H1 (cell line): ENCODE data around the gene CDH11. TPM values are rescaled to one million over a fixed set of nuclear protein-coding genes. Genes with fewer than 3 reads are reported as not detected.

Source experiments
- CTCF ChIA-PET: fragments of 300-600 bp; sonication (Branson Sonifier 250); formaldehyde crosslinking; loops from one replicate; lab custom pipeline; 2021; ENCODE audit not compliant: partially characterized antibody; lab: Charles Lee
- POLR2A ChIA-PET: fragments of 300-600 bp; sonication (Branson Sonifier 250); formaldehyde crosslinking; loops from one replicate; lab custom pipeline; 2021; ENCODE audit warnings: inconsistent platforms; ENCODE audit not compliant: partially characterized antibody; lab: Charles Lee
- DNase-seq, 2 experiments: peaks; one replicate each; pipeline versions ENCODE4 v3.0.0 to v3.0.0-alpha.2; 2010 to 2022; ENCODE audit warnings: low spot score in 2 of 2, low read depth in 1 of 2, mixed read lengths in 1 of 2
- FAIRE-seq: peaks from 2 replicates; lab custom pipeline; 2011; peaks lifted over from hg19 to GRCh38; lab: Jason Lieb, UNC
- H2AFZ ChIP-seq: 2 replicates; pipeline ENCODE4 v1.8.1; 2012; ENCODE audit warnings: low read length, inconsistent platforms
- H2AK5ac ChIP-seq: 2 replicates; pipeline ENCODE4 v1.6.1; 2013; ENCODE audit warnings: low read depth, low read length
- H2BK120ac ChIP-seq: replicated peaks from 2 replicates; pipeline ENCODE3; 2013; ENCODE audit warnings: low read depth, low read length, inconsistent platforms
- H2BK12ac ChIP-seq: 2 replicates; pipeline ENCODE4 v1.6.1; 2013; ENCODE audit warnings: low read depth, low read length
- H2BK15ac ChIP-seq: 2 replicates; pipeline ENCODE4 v1.6.1; 2013; ENCODE audit warnings: low read length
- H2BK20ac ChIP-seq: 2 replicates; pipeline ENCODE4 v1.6.1; 2013; ENCODE audit warnings: low read length
- H2BK5ac ChIP-seq: 2 replicates; pipeline ENCODE4 v1.6.1; 2013; ENCODE audit warnings: low read depth, low read length
- H3K14ac ChIP-seq: 2 replicates; pipeline ENCODE4 v1.6.1; 2013; ENCODE audit warnings: inconsistent platforms; ENCODE audit not compliant: insufficient read length
- H3K18ac ChIP-seq: 2 replicates; pipeline ENCODE4 v1.6.1; 2013; ENCODE audit warnings: low read length; ENCODE audit errors: extremely low read depth
- H3K23ac ChIP-seq: 2 replicates; pipeline ENCODE4 v1.6.1; 2013; ENCODE audit warnings: inconsistent platforms; ENCODE audit not compliant: insufficient read length
- H3K23me2 ChIP-seq: 2 replicates; pipeline ENCODE4 v1.6.1; 2013; ENCODE audit warnings: low read depth, low read length
- H3K27ac ChIP-seq: 2 replicates; pipeline ENCODE4 v1.6.1; 2011; ENCODE audit warnings: low read depth, low read length, inconsistent platforms
- H3K27me3 ChIP-seq, 4 experiments: replicated peaks in 1 of 4; 1 replicate in 1 of 4; 2 replicates in 3 of 4; pipeline versions ENCODE4 v1.6.1 to v1.8.1; 2011 to 2013; ENCODE audit warnings: low read length in 3 of 4, mild to moderate bottlenecking in 3 of 4, inconsistent platforms in 2 of 4, mixed read lengths in 2 of 4, moderate library complexity in 1 of 4; ENCODE audit not compliant: control insufficient read depth in 3 of 4, insufficient read depth in 3 of 4; ENCODE audit errors: extremely low read depth in 1 of 4
- H3K36me3 ChIP-seq, 4 experiments: 2 replicates each; pipeline versions ENCODE4 v1.6.1 to v1.8.1; 2011 to 2013; ENCODE audit warnings: mild to moderate bottlenecking in 4 of 4, low read length in 3 of 4, moderate library complexity in 2 of 4, control low read depth in 1 of 4, inconsistent platforms in 1 of 4; ENCODE audit not compliant: insufficient read depth in 4 of 4, control insufficient read depth in 2 of 4
- H3K4ac ChIP-seq: replicated peaks from 2 replicates; pipeline ENCODE3; 2013; ENCODE audit warnings: low read length, low read depth, mixed read lengths, inconsistent platforms; ENCODE audit not compliant: insufficient read length
- H3K4me1 ChIP-seq, 4 experiments: replicated peaks in 1 of 4; 1 replicate in 1 of 4; 2 replicates in 3 of 4; pipeline versions ENCODE4 v1.6.1 to v1.8.1; 2011 to 2013; ENCODE audit warnings: low read length in 3 of 4, inconsistent platforms in 2 of 4, mixed read lengths in 1 of 4; ENCODE audit not compliant: insufficient read depth in 4 of 4, control insufficient read depth in 3 of 4
- H3K4me2 ChIP-seq, 2 experiments: 2 replicates each; pipeline versions ENCODE4 v1.6.1 to v1.8.1; 2011 to 2013; ENCODE audit warnings: low read depth in 2 of 2, low read length in 2 of 2, control low read depth in 1 of 2, inconsistent platforms in 1 of 2, mild to moderate bottlenecking in 1 of 2; ENCODE audit not compliant: insufficient read depth in 1 of 2
- H3K4me3 ChIP-seq, 4 experiments: fragments of 200-600, 300-600 bp in 1 of 4; sonication (generic), shearing (Covaris generic), sonication (Bioruptor Twin) in 1 of 4; 2 replicates each; pipeline versions ENCODE4 v1.5.1 to v1.8.1; 2011 to 2016; ENCODE audit warnings: low read length in 4 of 4, low read depth in 3 of 4, control low read depth in 2 of 4, inconsistent platforms in 2 of 4, mild to moderate bottlenecking in 2 of 4, mixed read lengths in 1 of 4, moderate library complexity in 1 of 4; ENCODE audit not compliant: insufficient read depth in 2 of 4; ENCODE audit errors: extremely low read depth in 1 of 4
- H3K56ac ChIP-seq: replicated peaks from 2 replicates; pipeline ENCODE3; 2013; ENCODE audit warnings: low read depth, mild to moderate bottlenecking, mixed read lengths, low read length, inconsistent platforms; ENCODE audit not compliant: insufficient read length
- H3K79me1 ChIP-seq: 2 replicates; pipeline ENCODE4 v1.6.1; 2013; ENCODE audit warnings: low read depth, low read length, control low read depth
- H3K79me2 ChIP-seq, 2 experiments: 2 replicates each; pipeline versions ENCODE4 v1.6.1 to v1.8.1; 2012 to 2013; ENCODE audit warnings: low read length in 2 of 2, mild to moderate bottlenecking in 2 of 2, inconsistent platforms in 1 of 2; ENCODE audit not compliant: insufficient read depth in 2 of 2, control insufficient read depth in 1 of 2
- H3K9ac ChIP-seq, 4 experiments: replicated peaks in 1 of 4; 1 replicate in 1 of 4; 2 replicates in 3 of 4; pipeline versions ENCODE4 v1.6.1 to v1.8.1; 2011 to 2013; ENCODE audit warnings: low read depth in 3 of 4, low read length in 3 of 4, control low read depth in 2 of 4, mild to moderate bottlenecking in 2 of 4, moderate library complexity in 2 of 4, inconsistent platforms in 1 of 4; ENCODE audit errors: extremely low read depth in 1 of 4
- H3K9me3 ChIP-seq, 2 experiments: 2 replicates each; pipeline versions ENCODE4 v1.6.1 to v1.8.1; 2012 to 2013; ENCODE audit warnings: mild to moderate bottlenecking in 2 of 2, moderate library complexity in 2 of 2, control low read depth in 1 of 2, inconsistent platforms in 1 of 2, low read depth in 1 of 2, low read length in 1 of 2, mixed read lengths in 1 of 2; ENCODE audit not compliant: insufficient read depth in 2 of 2
- H4K20me1 ChIP-seq, 2 experiments: replicated peaks in 1 of 2; 2 replicates each; pipeline versions ENCODE3 to v1.8.1; 2011 to 2013; ENCODE audit warnings: inconsistent platforms in 2 of 2, low read length in 2 of 2, mild to moderate bottlenecking in 1 of 2; ENCODE audit not compliant: insufficient read depth in 2 of 2, control insufficient read depth in 1 of 2
- H4K5ac ChIP-seq: 2 replicates; pipeline ENCODE4 v1.6.1; 2013; ENCODE audit warnings: low read length, low read depth, mixed read lengths, inconsistent platforms; ENCODE audit not compliant: insufficient read length
- H4K8ac ChIP-seq: 2 replicates; pipeline ENCODE4 v1.8.0; 2013; ENCODE audit warnings: mild to moderate bottlenecking, moderate library complexity, low read length, inconsistent platforms; ENCODE audit not compliant: insufficient read depth; ENCODE audit errors: extremely low read depth
- H4K91ac ChIP-seq: replicated peaks from 2 replicates; pipeline ENCODE3; 2013; ENCODE audit warnings: low read length, mixed read lengths, inconsistent platforms; ENCODE audit not compliant: insufficient read length
- CHD2 ChIP-seq: IDR thresholded peaks from 2 replicates; pipeline ENCODE4 v1.6.1; 2012; ENCODE audit warnings: low read length, improper control_type of control experiment
- HDAC2 ChIP-seq, 2 experiments: fragments of 300-600 bp in 1 of 2; sonication (generic) in 1 of 2; IDR thresholded peaks; 2 replicates each; pipeline ENCODE4 v1.6.1; 2011 to 2012; ENCODE audit warnings: low read depth in 2 of 2, low read length in 2 of 2, mild to moderate bottlenecking in 2 of 2, moderate library complexity in 2 of 2, borderline replicate concordance in 1 of 2, inconsistent platforms in 1 of 2
- RBBP5 ChIP-seq: IDR thresholded peaks from 2 replicates; pipeline ENCODE4 v1.7.1; 2012; ENCODE audit warnings: low read depth, mild to moderate bottlenecking, inconsistent platforms, low read length, moderate library complexity, borderline replicate concordance
- SIX5 ChIP-seq: IDR thresholded peaks from 2 replicates; pipeline ENCODE4 v1.6.1; 2011; ENCODE audit warnings: mild to moderate bottlenecking, low read depth, low read length
- SP2 ChIP-seq: IDR thresholded peaks from 2 replicates; pipeline ENCODE4 v1.6.1; 2012; ENCODE audit warnings: mild to moderate bottlenecking, low read length, inconsistent platforms
- TAF1 ChIP-seq: IDR thresholded peaks from 2 replicates; pipeline ENCODE4 v1.6.1; 2011; ENCODE audit warnings: mild to moderate bottlenecking, low read depth, low read length
- WGBS, 2 experiments: shearing (Covaris generic) in 1 of 2; methylation state at CpG; one replicate each; pipeline versions ENCODE4 v1.1.6 to v1.1.7; 2013 to 2015; ENCODE audit warnings: low lambda C conversion rate in 2 of 2, mixed read lengths in 2 of 2, inconsistent platforms in 1 of 2, low coverage in 1 of 2, missing lambda C conversion rate in 1 of 2; ENCODE audit not compliant: insufficient replicate concordance in 2 of 2, insufficient coverage in 1 of 2, insufficient read length in 1 of 2; ENCODE audit errors: extremely low coverage in 1 of 2, missing lambda C conversion rate in 1 of 2; 5-methylcytosine and 5-hydroxymethylcytosine counted together
- polyA plus RNA-seq, 7 experiments: library from polyadenylated mRNA; depleted of rRNA in 3 of 7; stranded (reverse) in 5 of 7; unstranded in 2 of 7; fragments of >200 nt in 5 of 7; fragments of 200-250 nt in 2 of 7; gene quantifications; 1 replicate in 5 of 7; 2 replicates in 1 of 7; 4 replicates in 1 of 7; pipeline versions ENCODE4 v1.2.1 to v1.2.3, GENCODE V29; 2011 to 2013; ENCODE audit warnings: missing spikeins in 2 of 7, mixed read lengths in 2 of 7
- total RNA-seq: library from RNA; stranded (reverse); fragmentation: NEBNext Ultra II Directional; extraction: Animal tissue kit (Norgen Biotek cat#: 25700); gene quantifications from 2 replicates; pipeline ENCODE4 v1.2.1, GENCODE V29; 2021

Gene CDH11
- total and polyA plus RNA-seq, 2 of the 8 experiments (the other 6 are each of a cell fraction or from before 2014, with no cell fraction given): 3.3 to 8.4 TPM

- no peak overlapping the region for H4K5ac ChIP-seq
- WGBS, 2 experiments: 91% methylated on average over 12 of the region's 12 CpGs; no CpG with 5 or more reads in 1 of the 2 experiments
- DNase-seq (no peak), FAIRE-seq (no peak)
- no peak overlapping the region for H4K91ac ChIP-seq
- H3K23me2 ChIP-seq: no peaks in the 10 kb centered on the region
- no peak overlapping the region for H2BK12ac ChIP-seq
- H3K36me3 ChIP-seq: no peaks in the 10 kb centered on the region
- no peak overlapping the region for H3K9ac ChIP-seq
- no peak overlapping the region for H3K23ac ChIP-seq
- H4K20me1 ChIP-seq: no peaks in the 10 kb centered on the region
- H3K9me3 ChIP-seq: no peaks in the 10 kb centered on the region; a peak in 1 of 4 replicates
- no peak overlapping the region for H3K56ac ChIP-seq
- no peaks in the 10 kb centered on the region for H3K79me1 ChIP-seq
- no peak overlapping the region for H3K4me2 ChIP-seq
- no peaks in the 10 kb centered on the region for H3K79me2 ChIP-seq
- ChIA-PET POLR2A (no interaction called here), CTCF (interaction anchor here (0.8 to 1.3 kb wide), 2 partner anchors 9 to 132 kb away, joined by 3 to 4 read pairs; no protein-coding TSS in a partner anchor)
- H2BK15ac ChIP-seq: no peak overlapping the region
- H3K27ac ChIP-seq: no peak overlapping the region
- H3K4me1 ChIP-seq: peaks cover 0 to 2% (median 0%) of the 10 kb centered on the region in 4 experiments; a peak in 1 of 7 replicates
- H3K18ac ChIP-seq: no peak overlapping the region
- H2BK120ac ChIP-seq: no peak overlapping the region
- no peak overlapping the region for H2BK20ac ChIP-seq
- H2AFZ ChIP-seq: no peak overlapping the region
- H3K14ac ChIP-seq: no peak overlapping the region
- H3K4me3 ChIP-seq: no peak overlapping the region
- H2AK5ac ChIP-seq: no peak overlapping the region
- H4K8ac ChIP-seq: no peak overlapping the region
- H3K27me3 ChIP-seq: no peaks in the 10 kb centered on the region
- no peak overlapping the region for H2BK5ac ChIP-seq
- no peak overlapping the region for H3K4ac ChIP-seq
- no peak for TF ChIP-seq SP2
- TF ChIP-seq CHD2: no peak
- no peak for TF ChIP-seq HDAC2 (IDR thresholded peaks at IDR 0.05; ENCODE audit: borderline replicate concordance in 1 of 2, low read depth in 2 of 2, low read length in 2 of 2)
- TF ChIP-seq RBBP5: no peak
- TF ChIP-seq TAF1: no peak
- TF ChIP-seq SIX5: no peak
Observed at GRCh38 chr16:64947651-64948050, 174.2 kb downstream of the CDH11 start.
